OCI-LY1 (cell line): ENCODE measurements around the gene CFAP46.

Experiments
- H2AFZ ChIP-seq: fragments of 200-600 bp; sonication (generic), shearing (Covaris generic); 2 replicates; pipeline ENCODE4 v1.6.0; 2014; ENCODE audit warnings: antibody characterized with exemption, mild to moderate bottlenecking, low read length
- H3F3A ChIP-seq: fragments of 200-600 bp; sonication (generic), shearing (Covaris generic); 2 replicates; pipeline ENCODE4 v1.6.0; 2014; ENCODE audit warnings: mild to moderate bottlenecking, antibody characterized with exemption, low read length, moderate library complexity; ENCODE audit not compliant: insufficient read depth
- H3K27ac ChIP-seq: fragments of 200-600 bp; sonication (generic); 2 replicates; pipeline ENCODE4 v1.5.1; 2014; ENCODE audit warnings: low read length, mixed run types, mild to moderate bottlenecking, low read depth; ENCODE audit not compliant: poor library complexity, severe bottlenecking
- H3K27me3 ChIP-seq: fragments of 200-600 bp; sonication (generic); 2 replicates; pipeline ENCODE4 v1.6.0; 2014; ENCODE audit warnings: antibody characterized with exemption, mild to moderate bottlenecking, low read length, moderate library complexity; ENCODE audit not compliant: insufficient read depth
- H3K36me3 ChIP-seq: fragments of 200-600 bp; sonication (generic); 2 replicates; pipeline ENCODE4 v1.6.1; 2014; ENCODE audit warnings: mild to moderate bottlenecking, antibody characterized with exemption, low read length, moderate library complexity, mixed read lengths; ENCODE audit not compliant: insufficient read depth
- H3K4me1 ChIP-seq: fragments of 200-600 bp; sonication (generic); 2 replicates; pipeline ENCODE4 v1.5.1; 2014; ENCODE audit warnings: mild to moderate bottlenecking, low read length, moderate library complexity; ENCODE audit not compliant: insufficient read depth, severe bottlenecking
- H3K4me2 ChIP-seq: fragments of 200-600 bp; sonication (generic), shearing (Covaris generic); 2 replicates; pipeline ENCODE4 v1.6.1; 2014; ENCODE audit warnings: low read length
- H3K4me3 ChIP-seq: fragments of 200-600 bp; sonication (generic); 2 replicates; pipeline ENCODE4 v1.5.1; 2014; ENCODE audit warnings: low read length, low read depth, mild to moderate bottlenecking, mixed read lengths; ENCODE audit not compliant: poor library complexity, severe bottlenecking
- H3K79me2 ChIP-seq: fragments of 200-600 bp; shearing (Covaris generic); 2 replicates; pipeline ENCODE4 v1.6.1; 2016; ENCODE audit warnings: mixed run types, low read length, mixed read lengths; ENCODE audit not compliant: insufficient read depth
- H3K9ac ChIP-seq: fragments of 200-600 bp; sonication (generic), shearing (Covaris generic); 2 replicates; pipeline ENCODE4 v1.6.1; 2014; ENCODE audit warnings: mild to moderate bottlenecking, low read length, mixed read lengths
- H3K9me2 ChIP-seq: fragments of 200-600 bp; sonication (generic), shearing (Covaris generic); 2 replicates; pipeline ENCODE4 v1.6.1; 2014; ENCODE audit warnings: low read depth, mild to moderate bottlenecking, low read length, mixed read lengths
- H3K9me3 ChIP-seq: fragments of 200-600 bp; shearing (Covaris generic); 2 replicates; pipeline ENCODE4 v1.6.1; 2014; ENCODE audit warnings: low read length, mixed read lengths
- H4K20me1 ChIP-seq: fragments of 200-600 bp; sonication (generic), shearing (Covaris generic); 2 replicates; pipeline ENCODE4 v1.6.0; 2016; ENCODE audit warnings: mild to moderate bottlenecking, low read length; ENCODE audit not compliant: insufficient read depth
- CTCF ChIP-seq: fragments of 200-600 bp; sonication (generic), shearing (Covaris generic); IDR thresholded peaks from 2 replicates; pipeline ENCODE4 v1.5.1; 2017; ENCODE audit warnings: mild to moderate bottlenecking, antibody characterized with exemption, low read length, moderate library complexity, mixed read lengths
- EZH2 ChIP-seq: fragments of 200-600 bp; sonication (generic), shearing (Covaris generic); IDR thresholded peaks from 2 replicates; pipeline ENCODE4 v1.8.0; 2017; ENCODE audit warnings: borderline replicate concordance, mixed run types, mild to moderate bottlenecking, antibody characterized with exemption, low read length, moderate library complexity, mixed read lengths

The CFAP46 gene

GRCh38 chr10:132945125-132945893 lies 2.9 kb upstream of the CFAP46 start:
- Histone ChIP-seq H3K9me2 (no peaks in the 10 kb centered on the region), H3K9me3 (no peaks in the 10 kb centered on the region), H3K4me3 (no peak overlapping the region), H3K4me2 (no peak overlapping the region), H3K4me1 (no peaks in the 10 kb centered on the region), H4K20me1 (no peaks in the 10 kb centered on the region), H3F3A (no peaks in the 10 kb centered on the region), H3K79me2 (no peaks in the 10 kb centered on the region), H3K27me3 (no peaks in the 10 kb centered on the region), H2AFZ (no peak overlapping the region), H3K27ac (no peak overlapping the region), H3K9ac (no peak overlapping the region), H3K36me3 (no peaks in the 10 kb centered on the region)
- TF ChIP-seq EZH2 (no peak), CTCF (no peak)

GRCh38 chr10:132944510-132944909 lies 2.1 kb upstream of the CFAP46 start:
- Histone ChIP-seq H3K27ac (no peak overlapping the region), H3K79me2 (no peaks in the 10 kb centered on the region), H3K4me2 (no peak overlapping the region), H3K36me3 (no peaks in the 10 kb centered on the region), H3K9me3 (no peaks in the 10 kb centered on the region), H3K9me2 (no peaks in the 10 kb centered on the region), H3K27me3 (no peaks in the 10 kb centered on the region), H2AFZ (no peak overlapping the region), H4K20me1 (no peaks in the 10 kb centered on the region), H3K9ac (no peak overlapping the region), H3F3A (no peaks in the 10 kb centered on the region), H3K4me1 (no peaks in the 10 kb centered on the region), H3K4me3 (no peak overlapping the region)
- TF ChIP-seq CTCF (no peak), EZH2 (no peak)

GRCh38 chr10:132943791-132944404 lies 1.5 kb upstream of the CFAP46 start:
- no peaks in the 10 kb centered on the region for H3K9me3 ChIP-seq
- H4K20me1 ChIP-seq = no peaks in the 10 kb centered on the region
- no peaks in the 10 kb centered on the region for H3K9me2 ChIP-seq
- H3K27me3 ChIP-seq = no peaks in the 10 kb centered on the region
- H3K9ac ChIP-seq = no peak overlapping the region
- no peak overlapping the region for H2AFZ ChIP-seq
- no peaks in the 10 kb centered on the region for H3K79me2 ChIP-seq
- H3K4me2 ChIP-seq = no peak overlapping the region
- no peak overlapping the region for H3K27ac ChIP-seq
- H3K4me1 ChIP-seq = no peaks in the 10 kb centered on the region
- no peaks in the 10 kb centered on the region for H3K36me3 ChIP-seq
- H3K4me3 ChIP-seq = no peak overlapping the region
- no peaks in the 10 kb centered on the region for H3F3A ChIP-seq
- TF ChIP-seq EZH2 (no peak), CTCF (no peak)
